ENCODE data around the gene TSNAXIP1.

DNA sequence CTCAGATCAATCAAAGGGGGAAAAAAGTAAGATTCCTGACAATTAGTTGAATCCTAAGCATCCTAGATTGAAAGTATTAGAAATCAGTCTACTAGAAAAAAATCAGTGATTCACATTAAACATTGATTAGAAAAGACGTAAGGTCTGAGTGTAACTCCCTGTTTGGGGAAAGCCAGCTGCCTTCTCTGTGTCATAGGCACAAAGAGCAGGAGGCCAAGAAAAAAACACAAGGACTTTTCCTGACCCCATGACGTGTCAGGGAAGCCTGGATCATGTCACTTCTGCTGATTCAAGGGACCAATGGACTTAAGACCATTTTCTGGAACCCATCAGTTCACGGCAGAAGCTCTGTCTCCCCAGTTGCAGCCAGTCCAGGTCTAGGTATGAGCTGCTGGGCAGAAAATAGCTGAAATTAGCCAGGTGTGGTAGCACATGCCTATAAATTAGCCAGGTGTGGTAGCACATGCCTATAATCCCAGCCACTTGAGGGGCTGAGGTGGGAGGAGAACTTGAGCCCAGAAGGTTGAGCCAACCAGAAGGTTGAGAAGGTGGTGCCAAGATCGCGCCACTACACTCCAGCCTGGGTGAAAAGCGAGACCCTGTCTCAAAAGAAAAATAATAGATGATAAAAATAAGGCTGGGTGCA lies 36.2 kb upstream of the TSNAXIP1 start:
- TF ChIP-seq, protein P1, sequence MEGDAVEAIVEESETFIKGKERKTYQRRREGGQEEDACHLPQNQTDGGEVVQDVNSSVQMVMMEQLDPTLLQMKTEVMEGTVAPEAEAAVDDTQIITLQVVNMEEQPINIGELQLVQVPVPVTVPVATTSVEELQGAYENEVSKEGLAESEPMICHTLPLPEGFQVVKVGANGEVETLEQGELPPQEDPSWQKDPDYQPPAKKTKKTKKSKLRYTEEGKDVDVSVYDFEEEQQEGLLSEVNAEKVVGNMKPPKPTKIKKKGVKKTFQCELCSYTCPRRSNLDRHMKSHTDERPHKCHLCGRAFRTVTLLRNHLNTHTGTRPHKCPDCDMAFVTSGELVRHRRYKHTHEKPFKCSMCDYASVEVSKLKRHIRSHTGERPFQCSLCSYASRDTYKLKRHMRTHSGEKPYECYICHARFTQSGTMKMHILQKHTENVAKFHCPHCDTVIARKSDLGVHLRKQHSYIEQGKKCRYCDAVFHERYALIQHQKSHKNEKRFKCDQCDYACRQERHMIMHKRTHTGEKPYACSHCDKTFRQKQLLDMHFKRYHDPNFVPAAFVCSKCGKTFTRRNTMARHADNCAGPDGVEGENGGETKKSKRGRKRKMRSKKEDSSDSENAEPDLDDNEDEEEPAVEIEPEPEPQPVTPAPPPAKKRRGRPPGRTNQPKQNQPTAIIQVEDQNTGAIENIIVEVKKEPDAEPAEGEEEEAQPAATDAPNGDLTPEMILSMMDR (optimal IDR thresholded peaks at IDR 0.05 in 1 of 3, IDR thresholded peaks at IDR 0.05 in 1 of 3, conservative IDR thresholded peaks at IDR 0.05 in 1 of 3; ENCODE audit: extremely low read depth in 1 of 3, insufficient read depth in 2 of 3, low read length in 3 of 3): no peak
- TF ChIP-seq EZH2 (IDR thresholded peaks at IDR 0.05; ENCODE audit: low read length): no peak
